K562 (cell line): ENCODE measurements around the gene ORC5. TPM values are rescaled to one million over a fixed set of nuclear protein-coding genes. Genes with fewer than 3 reads are reported as not detected.

Source experiments
- ATAC-seq: fragments of 200-7000 bp; cut with Tn5 transposase; 3 replicates; pipeline ENCODE4 v1.9.1; 2020; ENCODE audit warnings: moderate library complexity
- BruUV-seq: library from RNA; stranded (reverse); fragments of 400-500 nt; replicated peaks from 2 replicates; lab custom pipeline; 2021; lab: Mats Ljungman, UMichigan
- CTCF ChIA-PET: fragments of 300-600 bp; formaldehyde crosslinking; extraction: SDS; loops from one replicate; lab custom pipeline; 2021; ENCODE audit warnings: low intra/inter-chr PET ratio; lab: Yijun Ruan, JAX
- POLR2A ChIA-PET: fragments of 300-600, 350-650 bp; sonication (Branson Sonifier 250); formaldehyde crosslinking; extraction: SDS; loops from one replicate; lab custom pipeline; 2021; ENCODE audit warnings: antibody characterized with exemption, inconsistent platforms; lab: Yijun Ruan, JAX
- DNase-seq, 4 experiments: peaks; one replicate each; pipeline versions ENCODE4 v3.0.0 to v3.0.0-alpha.2; 2011 to 2018; ENCODE audit warnings: low spot score in 3 of 4, mixed read lengths in 3 of 4; ENCODE audit errors: extremely low read depth in 1 of 4
- FAIRE-seq: peaks from 2 replicates; lab custom pipeline; 2011; peaks lifted over from hg19 to GRCh38; lab: Jason Lieb, UNC
- H2AFZ ChIP-seq: 2 replicates; pipeline ENCODE4 v1.6.0; 2011; ENCODE audit warnings: low read depth, low read length, control low read depth, inconsistent platforms
- H3K27ac ChIP-seq: fragments of 200-600 bp; 3 replicates; pipeline ENCODE4 v1.8.0; 2011; ENCODE audit warnings: low read depth, mild to moderate bottlenecking, control low read depth, inconsistent platforms, low read length, moderate library complexity, mixed read lengths; ENCODE audit errors: extremely low read depth
- H3K27me3 ChIP-seq, 2 experiments: fragments of 300-600 bp in 1 of 2; 2 replicates in 1 of 2; 3 replicates in 1 of 2; pipeline versions ENCODE4 v1.6.0 to v1.8.0; 2011; ENCODE audit warnings: inconsistent platforms in 2 of 2, low read length in 2 of 2, mild to moderate bottlenecking in 1 of 2, mixed read lengths in 1 of 2, moderate library complexity in 1 of 2; ENCODE audit not compliant: control insufficient read depth in 2 of 2, insufficient read depth in 2 of 2
- H3K36me3 ChIP-seq: fragments of 300-600 bp; 3 replicates; pipeline ENCODE4 v1.8.0; 2011; ENCODE audit warnings: mild to moderate bottlenecking, low read length, inconsistent platforms; ENCODE audit not compliant: control insufficient read depth, insufficient read depth
- H3K4me1 ChIP-seq, 2 experiments: fragments of 200-600 bp in 1 of 2; replicated peaks in 1 of 2; 2 replicates in 1 of 2; 3 replicates in 1 of 2; pipeline versions ENCODE4 v1.5.1 to v1.8.0; 2011; ENCODE audit warnings: inconsistent platforms in 2 of 2, low read length in 2 of 2, mild to moderate bottlenecking in 1 of 2, mixed read lengths in 1 of 2, moderate library complexity in 1 of 2; ENCODE audit not compliant: control insufficient read depth in 2 of 2, insufficient read depth in 2 of 2
- H3K4me2 ChIP-seq: 2 replicates; pipeline ENCODE4 v1.6.1; 2011; ENCODE audit warnings: low read length, control low read depth, inconsistent platforms, mixed read lengths; ENCODE audit not compliant: insufficient read depth
- H3K4me3 ChIP-seq: fragments of 200-600 bp; sonication (generic), shearing (Covaris generic); 2 replicates; pipeline ENCODE4 v1.5.1; 2016; ENCODE audit warnings: control low read depth, inconsistent platforms
- H3K79me2 ChIP-seq: fragments of 200-600 bp; 3 replicates; pipeline ENCODE4 v1.8.0; 2011; ENCODE audit warnings: low read length, inconsistent platforms; ENCODE audit not compliant: control insufficient read depth, insufficient read depth
- H3K9ac ChIP-seq, 2 experiments: 2 replicates each; pipeline versions ENCODE4 v1.6.0 to v1.6.1; 2011; ENCODE audit warnings: low read depth in 2 of 2, low read length in 2 of 2, control low read depth in 1 of 2, inconsistent platforms in 1 of 2, mild to moderate bottlenecking in 1 of 2, mixed read lengths in 1 of 2; ENCODE audit not compliant: insufficient read depth in 1 of 2
- H3K9me1 ChIP-seq: one replicate; pipeline ENCODE4 v1.6.0; 2011; ENCODE audit warnings: inconsistent platforms, mild to moderate bottlenecking, low read length, moderate library complexity; ENCODE audit not compliant: control insufficient read depth, insufficient read depth
- H3K9me3 ChIP-seq: replicated peaks from 2 replicates; pipeline ENCODE4 v1.5.1; 2011; ENCODE audit warnings: low read depth, low read length, inconsistent platforms; ENCODE audit not compliant: control insufficient read depth, insufficient read depth
- H4K20me1 ChIP-seq: replicated peaks from 2 replicates; pipeline ENCODE4 v1.6.1; 2011; ENCODE audit warnings: low read length, inconsistent platforms, mixed read lengths; ENCODE audit not compliant: control insufficient read depth, insufficient read depth
- HDAC6 ChIP-seq: IDR thresholded peaks from 2 replicates; pipeline ENCODE4 v1.6.1; 2012; ENCODE audit warnings: low read depth, mild to moderate bottlenecking, control low read depth, inconsistent platforms, low read length, moderate library complexity
- HNRNPUL1 ChIP-seq: fragments of 200-400 bp; formaldehyde crosslinking; IDR thresholded peaks from 2 replicates; pipeline ENCODE4 v1.6.1; 2017; ENCODE audit warnings: low read length
- PURB ChIP-seq: sonication (generic); formaldehyde crosslinking; IDR thresholded peaks from 2 replicates; pipeline ENCODE4 v1.9.0; 2021; ENCODE audit warnings: low read depth, mild to moderate bottlenecking, missing genetic modification reagents
- TARDBP ChIP-seq: fragments of 450-650 bp; IDR thresholded peaks from 2 replicates; pipeline ENCODE4 v1.6.1; 2016
- WGBS: fragments of 100-300 bp; shearing (Covaris generic); methylation state at CpG from one replicate; pipeline ENCODE4 v1.1.6; 2016; ENCODE audit warnings: low coverage, mixed read lengths; ENCODE audit not compliant: insufficient coverage; ENCODE audit errors: missing lambda C conversion rate; 5-methylcytosine and 5-hydroxymethylcytosine counted together
- in situ Hi-C: fragments of 300-500 bp; cut with MboI; formaldehyde crosslinking; loops from 4 replicates; pipeline ENCODE4 v1.15.0; 2018; ENCODE audit warnings: inconsistent platforms, mixed read lengths
- intact Hi-C: fragments of 100-400 bp; cut with micrococcal nuclease; formaldehyde crosslinking; loops from 2 replicates; pipeline ENCODE4 v1.14.2; 2022
- polyA plus RNA-seq, 8 experiments: library from polyadenylated mRNA; depleted of rRNA in 4 of 8; stranded (reverse) in 5 of 8; unstranded in 3 of 8; fragments of >200 nt; fragmentation: Nextera tagmentation in 2 of 8; fragmentation: Illumina TruSeq in 1 of 8; extraction: Ambion mirVana in 2 of 8; extraction: Trizol in 1 of 8; gene quantifications; 2 replicates each; pipeline versions ENCODE4 v1.2.1 to v1.2.3, GENCODE V29; 2011 to 2014; ENCODE audit warnings: inconsistent platforms in 1 of 8, missing spikeins in 1 of 8
- total RNA-seq, 7 experiments: library from RNA; depleted of rRNA in 6 of 7; stranded (reverse); fragments of >200 nt in 6 of 7; fragmentation: Illumina TruSeq in 2 of 7; extraction: Trizol in 2 of 7; gene quantifications; 2 replicates each; pipeline versions ENCODE4 v1.2.1 to v1.2.3, GENCODE V29; 2011 to 2021; ENCODE audit warnings: low replicate concordance in 1 of 7

ORC5 gene
- total and polyA plus RNA-seq, 9 of the 15 experiments (the other 6 are each of a cell fraction or from before 2014, with no cell fraction given), result 29.8 to 136 (median 54.8) TPM

- in situ Hi-C loops, result loop anchor here (10.0 kb wide), 1 partner anchor 156 kb away; no protein-coding TSS in a partner anchor
- H3K36me3 ChIP-seq, result peaks cover 44% of the 10 kb centered on the region; the same call in 1 of the 3 replicates
- DNase-seq, result no peak
- TF ChIP-seq HDAC6, result no peak
- TF ChIP-seq HNRNPUL1, result no peak
- no peak for TF ChIP-seq PURB (CRISPR knock-in tag)
- no peaks in the 10 kb centered on the region for H3K9me3 ChIP-seq
- intact Hi-C loops, result loop anchor here (10.0 kb wide), 1 partner anchor 386 kb away; no protein-coding TSS in a partner anchor
- H3K27me3 ChIP-seq, result no peaks in the 10 kb centered on the region
- H3K4me1 ChIP-seq, result no peaks in the 10 kb centered on the region
- BruUV-seq, result no TSS peak
- H4K20me1 ChIP-seq, result no peaks in the 10 kb centered on the region
- H3K27ac ChIP-seq, result no peak overlapping the region
- no peak overlapping the region for H3K4me3 ChIP-seq
- H3K79me2 ChIP-seq, result no peaks in the 10 kb centered on the region; the same call in 2 of the 3 replicates
- no peak for ATAC-seq
- H3K4me2 ChIP-seq, result no peak overlapping the region
- FAIRE-seq, result no peak
- ChIA-PET POLR2A (no interaction called here), CTCF (no interaction called here)
- no peaks in the 10 kb centered on the region for H3K9me1 ChIP-seq
- H2AFZ ChIP-seq, result no peak overlapping the region
- 50% methylated on average over 1 of the region's 1 CpG for WGBS
- no peak overlapping the region for H3K9ac ChIP-seq
Measured at GRCh38 chr7:104150470-104150869, 57.3 kb downstream of the ORC5 start.

GRCh38 chr7:104149822-104150221 is 58.0 kb downstream of the ORC5 start:
- CTCF ChIA-PET, result no interaction called here
- Histone ChIP-seq H3K27me3 (no peaks in the 10 kb centered on the region), H3K9ac (no peak overlapping the region), H4K20me1 (no peaks in the 10 kb centered on the region), H3K27ac (no peak overlapping the region), H3K4me3 (no peak overlapping the region), H3K4me1 (no peaks in the 10 kb centered on the region), H3K4me2 (no peak overlapping the region), H3K9me3 (no peaks in the 10 kb centered on the region), H3K79me2 (no peaks in the 10 kb centered on the region; the same call in 2 of the 3 replicates), H3K9me1 (no peaks in the 10 kb centered on the region), H3K36me3 (peaks cover 42% of the 10 kb centered on the region; the same call in 2 of the 3 replicates), H2AFZ (no peak overlapping the region)
- POLR2A ChIA-PET, result no interaction called here
- no peak for FAIRE-seq
- no peak for ATAC-seq
- in situ Hi-C loops (loop anchor here (10.0 kb wide), 1 partner anchor 155 kb away; no protein-coding TSS in a partner anchor), intact Hi-C loops (loop anchor here (10.0 kb wide), 1 partner anchor 385 kb away; no protein-coding TSS in a partner anchor)
- BruUV-seq, result no TSS peak
- WGBS, result 89% methylated on average over 2 of the region's 2 CpGs
- no peak for DNase-seq
- no peak for TF ChIP-seq TARDBP
